ENCODE measurements around the gene ANKRD26.
A peak's percentile ranks its signal among the peaks of the same experiment; 100 is the strongest.

The ANKRD26 gene

DNA sequence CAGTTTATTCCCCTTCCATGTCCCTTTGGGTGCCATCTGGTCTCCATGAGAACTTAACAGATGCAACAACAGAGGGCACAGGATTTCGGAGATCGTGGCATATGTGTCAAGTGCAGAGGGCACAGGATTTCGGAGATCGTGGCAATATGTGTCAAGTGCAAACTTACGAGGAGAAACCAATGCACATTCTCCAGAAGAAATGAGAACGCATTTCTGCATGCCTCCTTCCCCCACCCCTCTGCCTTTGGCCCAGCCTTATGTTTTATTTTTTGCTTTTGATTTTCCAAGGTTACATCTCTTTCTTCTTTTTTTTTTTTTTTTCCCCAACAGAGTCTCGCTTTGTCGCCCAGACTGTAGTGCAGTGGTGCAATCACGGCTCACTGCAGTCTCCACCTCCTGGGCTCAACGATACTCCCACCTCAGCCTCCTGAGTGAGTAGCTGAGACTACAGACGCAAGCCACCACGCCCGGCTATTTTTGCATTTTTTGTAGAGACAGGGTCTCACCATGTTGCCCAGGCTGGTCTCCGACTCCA is 586 bp upstream of the ANKRD26 start:
- Histone ChIP-seq H3K4ac (ENCODE audit: low read length) (no peak overlapping the region), H3K4me2 (ENCODE audit: insufficient read depth, low read length, poor library complexity, severe bottlenecking) (peak overlapping the region; percentile 42), H2BK15ac (ENCODE audit: low read length) (no peak overlapping the region), H3K14ac (ENCODE audit: low read length) (no peak overlapping the region), H3K9ac (ENCODE audit: low read depth, low read length, poor library complexity) (no peak overlapping the region), H2AFZ (ENCODE audit: low read length) (peak overlapping the region; percentile 93), H4K91ac (ENCODE audit: low read depth, low read length, poor library complexity) (no peak overlapping the region), H2BK120ac (ENCODE audit: low read depth, low read length) (no peak overlapping the region), H3K27me3 (ENCODE audit: control insufficient read depth in 3 of 3, insufficient read depth in 3 of 3, low read depth in 1 of 3, low read length in 3 of 3) (no peaks in the 10 kb centered on the region), H3K23ac (ENCODE audit: low read depth, low read length, poor library complexity) (no peak overlapping the region), H3K18ac (ENCODE audit: low read length) (no peak overlapping the region), H2AK5ac (ENCODE audit: low read depth, low read length) (no peak overlapping the region), H3K4me1 (ENCODE audit: control insufficient read depth in 2 of 2, insufficient read depth in 1 of 2, low read depth in 1 of 2, low read length in 2 of 2) (peaks cover 0 to 3% of the 10 kb centered on the region in 2 donors), H3K4me3 (ENCODE audit: low read length in 2 of 2) (peak overlapping the region; percentile 69 to 82), H2BK12ac (ENCODE audit: low read length) (no peak overlapping the region), H2BK5ac (ENCODE audit: low read length) (no peak overlapping the region), H3K27ac (replicated peaks; ENCODE audit: low read length) (no peak overlapping the region), H4K8ac (ENCODE audit: low read depth, low read length) (no peak overlapping the region), H3K9me3 (replicated peaks in 1 of 2; ENCODE audit: control insufficient read depth in 2 of 2, insufficient read depth in 1 of 2, low read depth in 1 of 2, low read length in 2 of 2) (no peaks in the 10 kb centered on the region), H3K79me1 (ENCODE audit: low read depth, low read length) (peaks cover 3% of the 10 kb centered on the region), H3K36me3 (replicated peaks in 1 of 2; ENCODE audit: control insufficient read depth in 2 of 2, insufficient read depth in 2 of 2, low read length in 2 of 2) (peaks cover 3 to 18% of the 10 kb centered on the region in 2 donors)
- WGBS, 2 donors (ENCODE audit: extremely low coverage in 2 of 2, insufficient read length in 2 of 2, insufficient replicate concordance in 1 of 2) = no CpG with 5 or more reads among the region's 14 CpGs
- DNase-seq (ENCODE audit: low spot score) = no peak

DNA sequence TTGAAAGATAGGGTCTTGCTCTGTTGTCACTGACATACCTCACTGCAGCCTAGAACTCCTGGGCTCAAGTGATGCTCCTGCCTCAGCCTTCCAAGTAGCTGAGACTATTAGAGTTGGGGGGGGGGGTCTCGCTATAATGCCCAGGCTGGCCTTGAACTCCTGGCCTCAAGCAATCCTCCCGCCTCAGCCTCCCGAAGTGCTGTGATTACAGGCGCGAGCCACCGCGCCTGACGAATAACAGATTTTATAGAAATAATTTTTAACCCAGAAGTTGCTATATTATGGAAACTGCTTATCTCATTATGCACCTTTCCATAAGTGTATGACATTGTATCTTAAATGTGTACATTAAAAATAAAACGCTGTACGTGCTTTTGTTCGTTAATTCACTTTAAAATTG is 846 bp downstream of the ANKRD26 start:
- no peak overlapping the region for H2BK12ac ChIP-seq (ENCODE audit: low read length)

DNA sequence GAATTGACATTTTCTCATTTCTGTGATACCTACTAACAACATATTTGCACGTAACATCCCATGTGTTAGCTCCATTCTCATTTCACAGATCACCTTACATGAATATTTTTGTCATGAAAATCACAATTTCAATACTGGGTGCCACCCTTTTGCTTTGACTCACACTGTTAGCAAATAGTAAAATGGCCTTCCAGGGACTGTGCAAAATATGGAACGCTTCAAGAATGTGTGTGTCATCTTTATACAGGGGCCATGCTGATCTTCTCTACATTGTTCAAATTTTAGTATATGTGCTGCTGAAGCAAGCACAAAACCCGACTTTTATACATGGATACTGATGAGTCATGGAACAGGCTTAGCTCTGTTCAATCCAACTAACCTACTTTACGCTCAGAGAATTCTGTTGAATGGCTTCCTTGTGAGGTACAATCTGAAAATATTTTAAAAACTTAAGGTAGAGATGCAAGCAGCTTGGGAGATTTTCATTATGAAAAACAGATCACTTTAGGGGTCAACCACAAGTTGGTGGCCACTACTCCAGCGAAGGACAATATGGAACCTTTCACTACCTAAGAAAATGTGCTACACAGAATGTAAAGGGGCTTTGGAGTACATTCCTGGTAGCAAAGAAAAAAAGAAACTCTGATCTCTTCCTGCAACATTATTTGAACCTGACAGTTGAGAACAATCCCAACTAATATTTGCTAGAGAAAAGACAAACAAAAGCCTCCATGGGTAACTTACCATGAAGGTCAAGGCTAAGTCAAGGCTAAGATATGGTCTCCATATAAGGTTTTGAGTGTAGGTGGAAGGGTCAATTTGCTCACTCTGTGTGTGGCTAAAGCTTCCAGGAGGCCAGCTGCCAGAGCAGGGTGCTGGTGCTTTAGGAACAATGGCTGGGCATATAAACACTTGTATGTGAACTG is 11.9 kb downstream of the ANKRD26 start:
- H2BK5ac ChIP-seq (ENCODE audit: low read length) = no peak overlapping the region
- no CpG with 5 or more reads among the region's 5 CpGs for WGBS, 2 donors (ENCODE audit: extremely low coverage in 2 of 2, insufficient read length in 2 of 2, insufficient replicate concordance in 1 of 2)
- H4K91ac ChIP-seq (ENCODE audit: low read depth, low read length, poor library complexity) = no peak overlapping the region
- H2BK15ac ChIP-seq (ENCODE audit: low read length) = no peak overlapping the region
- H3K9me3 ChIP-seq (replicated peaks in 1 of 2; ENCODE audit: control insufficient read depth in 2 of 2, insufficient read depth in 1 of 2, low read depth in 1 of 2, low read length in 2 of 2) = no peaks in the 10 kb centered on the region
- H3K4me1 ChIP-seq (ENCODE audit: control insufficient read depth in 2 of 2, insufficient read depth in 1 of 2, low read depth in 1 of 2, low read length in 2 of 2) = no peaks in the 10 kb centered on the region
- no peak overlapping the region for H2AFZ ChIP-seq (ENCODE audit: low read length)
- no peak for DNase-seq (ENCODE audit: low spot score)
- no peak overlapping the region for H2AK5ac ChIP-seq (ENCODE audit: low read depth, low read length)
- no peak overlapping the region for H3K4me3 ChIP-seq (ENCODE audit: low read length in 2 of 2)
- H2BK120ac ChIP-seq (ENCODE audit: low read depth, low read length) = no peak overlapping the region
- H3K79me1 ChIP-seq (ENCODE audit: low read depth, low read length) = no peaks in the 10 kb centered on the region
- no peaks in the 10 kb centered on the region for H3K27me3 ChIP-seq (ENCODE audit: control insufficient read depth in 3 of 3, insufficient read depth in 3 of 3, low read depth in 1 of 3, low read length in 3 of 3)
- H3K4me2 ChIP-seq (ENCODE audit: insufficient read depth, low read length, poor library complexity, severe bottlenecking) = no peak overlapping the region
- H3K9ac ChIP-seq (ENCODE audit: low read depth, low read length, poor library complexity) = no peak overlapping the region
- no peak overlapping the region for H4K8ac ChIP-seq (ENCODE audit: low read depth, low read length)
- H3K4ac ChIP-seq (ENCODE audit: low read length) = no peak overlapping the region
- no peak overlapping the region for H3K14ac ChIP-seq (ENCODE audit: low read length)
- no peak overlapping the region for H3K18ac ChIP-seq (ENCODE audit: low read length)
- H2BK12ac ChIP-seq (ENCODE audit: low read length) = no peak overlapping the region
- peaks cover 8 to 90% of the 10 kb centered on the region in 2 donors for H3K36me3 ChIP-seq (replicated peaks in 1 of 2; ENCODE audit: control insufficient read depth in 2 of 2, insufficient read depth in 2 of 2, low read length in 2 of 2)
- H3K27ac ChIP-seq (replicated peaks; ENCODE audit: low read length) = no peak overlapping the region
- H3K23ac ChIP-seq (ENCODE audit: low read depth, low read length, poor library complexity) = no peak overlapping the region

More for the DNA sequence above, 846 bp downstream of the ANKRD26 start:
- H3K27ac ChIP-seq (replicated peaks; ENCODE audit: low read length) = no peak overlapping the region
- no peak overlapping the region for H3K14ac ChIP-seq (ENCODE audit: low read length)
- no peak overlapping the region for H4K8ac ChIP-seq (ENCODE audit: low read depth, low read length)
- H2BK15ac ChIP-seq (ENCODE audit: low read length) = no peak overlapping the region
- H2AFZ ChIP-seq (ENCODE audit: low read length) = peak overlapping the region; percentile 93
- H3K4me3 ChIP-seq (ENCODE audit: low read length in 2 of 2) = peak overlapping the region; percentile 82 to 98
- WGBS, 2 donors (ENCODE audit: extremely low coverage in 2 of 2, insufficient read length in 2 of 2, insufficient replicate concordance in 1 of 2) = no CpG with 5 or more reads among the region's 11 CpGs
- peaks cover 0 to 15% of the 10 kb centered on the region in 2 donors for H3K36me3 ChIP-seq (replicated peaks in 1 of 2; ENCODE audit: control insufficient read depth in 2 of 2, insufficient read depth in 2 of 2, low read length in 2 of 2)
- peak overlapping the region; percentile 78 for H3K4me2 ChIP-seq (ENCODE audit: insufficient read depth, low read length, poor library complexity, severe bottlenecking)
- no peaks in the 10 kb centered on the region for H3K27me3 ChIP-seq (ENCODE audit: control insufficient read depth in 3 of 3, insufficient read depth in 3 of 3, low read depth in 1 of 3, low read length in 3 of 3)
- H2BK120ac ChIP-seq (ENCODE audit: low read depth, low read length) = no peak overlapping the region
- no peak overlapping the region for H4K91ac ChIP-seq (ENCODE audit: low read depth, low read length, poor library complexity)
- DNase-seq (ENCODE audit: low spot score) = no peak
- H3K9ac ChIP-seq (ENCODE audit: low read depth, low read length, poor library complexity) = no peak overlapping the region
- peaks cover 0 to 3% of the 10 kb centered on the region in 2 donors for H3K4me1 ChIP-seq (ENCODE audit: control insufficient read depth in 2 of 2, insufficient read depth in 1 of 2, low read depth in 1 of 2, low read length in 2 of 2)
- no peak overlapping the region for H2AK5ac ChIP-seq (ENCODE audit: low read depth, low read length)
- no peak overlapping the region for H3K18ac ChIP-seq (ENCODE audit: low read length)
- H3K4ac ChIP-seq (ENCODE audit: low read length) = no peak overlapping the region
- H2BK5ac ChIP-seq (ENCODE audit: low read length) = no peak overlapping the region
- H3K23ac ChIP-seq (ENCODE audit: low read depth, low read length, poor library complexity) = no peak overlapping the region
- peaks cover 3% of the 10 kb centered on the region for H3K79me1 ChIP-seq (ENCODE audit: low read depth, low read length)
- H3K9me3 ChIP-seq (replicated peaks in 1 of 2; ENCODE audit: control insufficient read depth in 2 of 2, insufficient read depth in 1 of 2, low read depth in 1 of 2, low read length in 2 of 2) = no peaks in the 10 kb centered on the region

DNA sequence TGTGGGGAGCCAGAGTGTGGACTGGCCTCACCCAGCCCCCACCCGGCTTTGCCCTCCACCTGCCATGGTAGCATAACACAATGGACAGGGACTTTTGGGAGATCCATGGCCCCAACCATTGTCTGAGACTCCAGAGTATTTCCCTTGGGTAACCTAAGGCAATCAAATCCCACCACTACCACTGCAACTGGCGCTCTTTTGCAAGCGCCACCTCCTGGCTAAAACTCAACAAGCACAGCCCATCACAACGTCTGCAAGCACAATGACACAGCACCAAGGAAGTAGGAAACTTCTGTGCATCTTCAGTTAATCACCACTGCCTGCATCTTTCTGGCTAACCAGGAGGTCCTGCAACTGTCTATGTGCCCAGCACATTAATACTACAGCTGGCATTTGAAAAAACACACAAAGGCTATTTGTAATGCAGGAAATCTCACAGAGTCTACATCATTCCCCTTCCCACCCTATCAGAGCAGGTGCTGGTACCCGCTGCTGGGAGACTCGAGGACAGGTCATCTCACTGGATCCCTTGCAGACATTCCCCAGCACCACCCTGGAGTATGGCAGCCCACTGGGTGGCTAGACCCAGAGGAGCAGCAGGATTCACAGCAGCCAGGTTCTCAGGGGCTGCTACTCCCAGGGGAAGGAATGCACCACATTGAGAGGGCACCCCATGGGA is 27.7 kb downstream of the ANKRD26 start:
- H3K27ac ChIP-seq (replicated peaks; ENCODE audit: low read length) = no peak overlapping the region
- no peak overlapping the region for H3K4ac ChIP-seq (ENCODE audit: low read length)
- no peak overlapping the region for H2BK120ac ChIP-seq (ENCODE audit: low read depth, low read length)
- no peak overlapping the region for H4K8ac ChIP-seq (ENCODE audit: low read depth, low read length)
- no peak for DNase-seq (ENCODE audit: low spot score)
- no peak overlapping the region for H3K9ac ChIP-seq (ENCODE audit: low read depth, low read length, poor library complexity)
- H2BK12ac ChIP-seq (ENCODE audit: low read length) = no peak overlapping the region
- no peak overlapping the region for H3K4me2 ChIP-seq (ENCODE audit: insufficient read depth, low read length, poor library complexity, severe bottlenecking)
- WGBS, 2 donors (ENCODE audit: extremely low coverage in 2 of 2, insufficient read length in 2 of 2, insufficient replicate concordance in 1 of 2) = no CpG with 5 or more reads among the region's 6 CpGs
- no peak overlapping the region for H4K91ac ChIP-seq (ENCODE audit: low read depth, low read length, poor library complexity)
- no peaks in the 10 kb centered on the region for H3K27me3 ChIP-seq (ENCODE audit: control insufficient read depth in 3 of 3, insufficient read depth in 3 of 3, low read depth in 1 of 3, low read length in 3 of 3)
- H2BK5ac ChIP-seq (ENCODE audit: low read length) = no peak overlapping the region
- H3K4me3 ChIP-seq (ENCODE audit: low read length in 2 of 2) = no peak overlapping the region
- H3K14ac ChIP-seq (ENCODE audit: low read length) = no peak overlapping the region
- H3K18ac ChIP-seq (ENCODE audit: low read length) = no peak overlapping the region
- peaks cover 5% of the 10 kb centered on the region for H3K79me1 ChIP-seq (ENCODE audit: low read depth, low read length)
- no peaks in the 10 kb centered on the region for H3K9me3 ChIP-seq (replicated peaks in 1 of 2; ENCODE audit: control insufficient read depth in 2 of 2, insufficient read depth in 1 of 2, low read depth in 1 of 2, low read length in 2 of 2)
- no peak overlapping the region for H2BK15ac ChIP-seq (ENCODE audit: low read length)
- H2AK5ac ChIP-seq (ENCODE audit: low read depth, low read length) = no peak overlapping the region
- H3K36me3 ChIP-seq (replicated peaks in 1 of 2; ENCODE audit: control insufficient read depth in 2 of 2, insufficient read depth in 2 of 2, low read length in 2 of 2) = peaks cover 20 to 80% of the 10 kb centered on the region in 2 donors
- H3K23ac ChIP-seq (ENCODE audit: low read depth, low read length, poor library complexity) = no peak overlapping the region
- H3K4me1 ChIP-seq (ENCODE audit: control insufficient read depth in 2 of 2, insufficient read depth in 1 of 2, low read depth in 1 of 2, low read length in 2 of 2) = no peaks in the 10 kb centered on the region
- no peak overlapping the region for H2AFZ ChIP-seq (ENCODE audit: low read length)
